GM19043 (cell line): ENCODE data around the gene SUSD3.
A peak's percentile ranks its signal among the peaks of the same experiment; 100 is the strongest.
"Not testable (repeated sequence)": the region's sequence is repeated elsewhere in the genome, so short reads cannot be mapped to it uniquely, and the experiment has no call there.

Source experiments
- ATAC-seq: cut with Tn5 transposase; IDR thresholded peaks from one replicate; pipeline ENCODE4 v1.9.1; 2021; ENCODE audit warnings: low read depth; ENCODE audit not compliant: unreplicated experiment

SUSD3 gene

DNA sequence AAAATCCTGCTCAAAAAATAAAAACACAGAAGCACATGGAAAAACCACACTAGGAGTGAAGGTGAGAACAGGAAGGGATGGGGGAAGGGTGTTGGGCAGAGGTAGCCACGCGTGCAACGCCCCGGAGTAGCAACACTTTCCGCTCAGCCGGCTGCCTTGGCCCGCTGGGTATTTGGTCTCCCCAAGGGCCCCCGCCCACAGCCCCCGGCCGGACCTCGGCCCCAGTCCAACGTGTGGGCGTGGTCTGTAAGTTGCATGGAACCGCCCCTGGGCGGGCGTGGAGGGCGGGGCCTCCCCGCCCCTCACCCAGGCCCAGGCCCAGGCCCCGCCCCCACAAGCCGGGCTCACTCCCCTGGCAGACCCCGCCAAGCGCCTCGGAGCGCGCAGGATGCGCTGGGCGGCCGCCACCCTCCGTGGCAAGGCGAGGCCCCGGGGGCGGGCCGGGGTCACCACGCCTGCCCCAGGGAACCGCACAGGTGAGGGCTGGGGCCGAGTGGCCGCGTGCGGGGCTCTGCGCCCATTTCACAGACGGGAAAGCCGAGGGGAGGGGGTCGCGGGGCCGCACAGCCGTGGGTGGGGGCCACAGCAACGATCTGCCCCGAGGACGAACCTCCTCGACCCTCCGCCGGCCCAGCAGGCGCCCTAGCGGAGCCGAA lies at the start of gene SUSD3:
SUSD3 (plus strand) TSS at position 347 of the 656 bp plus-strand sequence; CDS start at position 389, 42 bp downstream.
- peak; percentile 43 for ATAC-seq

DNA sequence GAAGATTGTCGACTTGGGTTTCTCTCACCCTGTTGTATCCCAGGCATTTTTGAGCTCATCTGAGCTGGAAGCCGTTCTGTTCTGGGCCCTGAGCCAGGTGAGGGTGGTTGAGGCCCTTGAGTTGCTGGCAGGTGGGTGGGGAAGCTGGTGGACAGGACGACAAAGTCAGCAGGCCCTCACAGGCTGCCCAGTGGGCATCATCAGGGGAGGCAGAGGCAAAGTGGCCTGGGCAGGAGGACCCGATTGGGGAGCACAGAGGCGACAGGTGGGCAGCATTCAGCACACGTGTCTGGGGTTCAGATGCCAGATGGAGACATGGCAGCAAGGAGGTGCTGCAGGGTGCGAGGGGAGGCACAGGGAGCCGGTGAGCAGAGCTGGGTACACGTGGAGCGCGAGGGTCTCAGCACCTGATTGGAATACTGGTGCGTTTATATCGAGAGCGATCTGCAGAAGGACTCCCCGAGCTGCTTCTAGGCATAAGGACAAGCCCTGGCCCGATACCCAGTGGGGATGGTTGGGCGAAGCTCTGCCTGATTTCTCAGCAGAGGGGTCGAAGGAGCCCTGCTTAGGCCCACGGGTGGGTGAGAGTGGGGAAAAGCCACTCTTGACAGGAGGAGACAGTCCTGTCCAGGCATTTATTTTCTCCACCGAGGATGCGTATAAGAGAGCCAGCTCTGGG lies 49.0 kb upstream of the SUSD3 start:
- ATAC-seq: no peak

DNA sequence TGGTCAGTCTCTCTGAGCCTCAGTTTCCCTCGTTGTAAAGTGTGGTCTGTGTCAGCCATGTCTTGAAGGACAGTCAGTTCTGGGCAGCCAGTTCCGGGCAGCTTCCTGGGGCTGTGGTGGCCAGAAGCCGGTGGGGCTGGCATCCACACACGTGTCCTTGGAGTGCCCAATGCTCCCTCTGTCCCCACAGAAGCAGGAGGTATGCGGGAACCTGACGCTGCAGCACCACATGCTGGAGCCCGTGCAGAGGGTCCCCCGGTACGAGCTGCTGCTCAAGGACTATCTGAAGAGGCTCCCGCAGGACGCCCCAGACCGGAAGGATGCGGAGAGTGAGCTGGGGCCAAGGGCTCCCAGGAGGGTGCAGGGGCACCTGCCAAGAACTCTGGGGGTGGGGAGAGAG lies 48.4 kb upstream of the SUSD3 start:
- ATAC-seq: no peak

DNA sequence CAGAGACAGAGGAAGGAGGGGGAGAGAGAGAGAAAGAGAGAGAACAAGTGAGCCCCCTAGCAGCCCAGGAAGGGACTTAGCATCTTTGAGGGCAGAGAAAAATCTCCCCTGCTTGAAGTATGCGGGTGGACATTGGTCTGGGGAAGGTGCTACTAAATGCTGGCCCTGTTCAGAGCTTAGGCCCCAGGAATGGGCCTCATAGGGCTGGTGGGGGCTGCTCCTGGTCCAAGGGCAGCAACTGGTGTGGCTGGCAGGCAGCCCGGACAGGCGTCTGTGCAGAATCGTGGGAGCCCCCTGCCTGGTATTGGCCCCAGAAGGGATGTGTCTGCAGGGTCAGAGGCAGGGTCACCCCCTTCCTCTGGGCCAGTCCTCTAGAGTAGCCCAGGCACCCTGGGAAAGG lies 47.8 kb upstream of the SUSD3 start:
- no peak for ATAC-seq

DNA sequence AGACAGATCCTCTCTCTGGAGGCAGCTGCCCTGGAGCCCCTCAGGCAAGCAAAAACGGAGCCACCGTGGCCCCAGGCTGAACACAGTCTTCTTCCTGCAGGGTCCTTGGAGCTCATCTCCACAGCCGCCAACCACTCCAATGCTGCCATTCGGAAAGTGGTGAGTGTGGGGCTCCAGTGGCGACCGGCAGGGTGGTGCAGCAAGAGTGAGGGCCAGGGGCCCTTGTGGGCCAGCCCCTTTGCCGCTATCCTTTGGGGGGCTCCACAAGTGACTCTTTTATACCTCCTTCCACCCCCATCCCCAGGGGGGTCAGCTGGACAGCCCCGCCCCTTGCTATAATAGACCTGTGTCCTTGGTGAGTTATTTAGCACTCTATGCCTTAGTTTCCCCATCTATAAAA lies 47.4 kb upstream of the SUSD3 start:
- no peak for ATAC-seq

DNA sequence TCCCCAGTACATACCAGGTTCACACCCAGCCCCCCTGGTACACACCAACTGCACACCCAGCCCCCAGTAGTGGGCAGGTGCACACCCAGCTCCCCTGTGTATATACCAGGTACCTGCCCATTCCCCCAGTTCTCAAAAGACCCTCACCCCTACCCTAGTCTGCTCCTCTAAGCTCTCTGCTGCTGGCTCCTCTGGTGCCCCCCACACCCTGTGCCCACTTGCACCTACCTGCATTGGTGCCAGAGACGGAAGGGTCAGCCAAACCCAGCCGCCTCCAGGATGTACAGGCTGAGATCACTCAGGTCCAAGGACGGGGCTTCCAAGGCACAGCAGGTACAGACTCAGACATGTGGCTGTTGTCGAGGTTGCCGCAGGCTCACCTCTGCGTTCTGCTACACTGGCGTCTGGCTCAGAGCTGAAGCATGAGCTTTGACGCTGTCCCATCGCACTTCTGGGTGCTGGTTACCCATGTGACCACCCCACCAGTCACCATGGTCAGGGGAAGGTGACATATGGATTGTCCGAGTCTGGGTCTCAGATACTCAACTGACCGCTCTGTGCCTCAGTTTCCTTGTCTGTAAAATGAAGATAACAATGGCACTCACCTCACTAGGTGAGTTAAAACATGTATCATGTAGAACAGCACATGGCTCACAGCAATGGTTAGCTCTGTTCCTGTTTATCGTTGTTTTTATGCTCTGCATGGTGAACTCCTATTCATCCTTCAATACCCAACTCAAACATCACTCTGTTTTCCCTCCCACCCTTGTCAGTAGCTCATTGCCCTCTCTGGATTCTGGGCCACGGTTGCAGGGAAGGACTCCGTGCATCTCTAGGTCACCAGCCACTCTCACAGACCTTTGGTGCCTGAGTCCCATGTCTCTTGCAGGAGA lies 45.3 kb upstream of the SUSD3 start:
- no peak for ATAC-seq

DNA sequence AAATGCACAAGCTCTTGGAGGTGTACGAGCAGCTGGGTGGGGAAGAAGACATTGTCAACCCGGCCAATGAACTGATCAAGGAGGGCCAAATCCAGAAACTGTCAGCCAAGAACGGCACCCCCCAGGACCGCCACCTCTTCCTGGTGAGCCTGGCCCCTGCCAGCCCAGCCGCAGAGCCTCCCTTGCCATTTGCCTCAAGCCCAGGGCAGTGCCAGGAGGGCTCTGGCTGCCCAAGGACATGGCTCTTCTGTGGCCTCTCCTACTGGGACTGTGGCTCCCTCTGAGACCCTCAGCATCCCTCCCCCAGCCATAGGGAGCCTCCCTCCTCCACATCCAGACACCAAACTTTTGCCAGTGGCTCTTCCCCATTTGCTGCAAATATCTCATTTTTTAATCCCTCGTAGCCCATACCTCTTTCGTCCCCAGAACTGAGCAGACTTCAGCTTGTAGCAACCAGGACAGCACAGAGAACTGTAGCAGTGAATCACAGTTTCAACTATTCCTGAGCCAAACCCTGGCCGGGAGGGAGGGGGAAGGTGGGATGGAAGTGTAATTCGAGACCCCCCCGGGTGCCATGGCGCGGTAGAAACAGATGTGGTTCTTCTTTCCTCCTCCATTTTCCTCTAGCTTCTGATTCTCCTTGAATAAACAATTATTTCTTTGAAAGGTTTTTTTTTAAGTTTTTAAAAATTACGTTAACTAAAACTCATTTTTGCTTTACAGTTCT lies 44.5 kb upstream of the SUSD3 start:
- no peak for ATAC-seq

DNA sequence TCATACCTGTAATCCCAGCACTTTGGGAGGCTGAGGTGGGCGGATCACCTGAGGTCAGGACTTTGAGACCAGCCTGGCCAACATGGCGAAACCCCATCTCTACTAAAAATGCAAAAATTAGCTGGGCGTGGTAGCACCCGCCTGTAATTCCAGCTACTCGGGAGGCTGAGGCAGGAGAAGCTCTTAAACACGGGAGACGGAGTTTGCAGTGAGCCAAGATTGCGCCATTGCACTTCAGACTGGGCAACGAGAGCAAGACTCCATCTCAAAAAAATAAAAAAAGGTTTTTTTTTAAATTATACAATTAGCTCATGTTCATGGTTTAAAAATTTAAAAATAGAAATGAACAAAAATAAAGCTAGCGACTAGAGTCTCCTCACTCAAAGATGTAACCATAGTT lies 43.3 kb upstream of the SUSD3 start:
- not testable (repeated sequence) for ATAC-seq

DNA sequence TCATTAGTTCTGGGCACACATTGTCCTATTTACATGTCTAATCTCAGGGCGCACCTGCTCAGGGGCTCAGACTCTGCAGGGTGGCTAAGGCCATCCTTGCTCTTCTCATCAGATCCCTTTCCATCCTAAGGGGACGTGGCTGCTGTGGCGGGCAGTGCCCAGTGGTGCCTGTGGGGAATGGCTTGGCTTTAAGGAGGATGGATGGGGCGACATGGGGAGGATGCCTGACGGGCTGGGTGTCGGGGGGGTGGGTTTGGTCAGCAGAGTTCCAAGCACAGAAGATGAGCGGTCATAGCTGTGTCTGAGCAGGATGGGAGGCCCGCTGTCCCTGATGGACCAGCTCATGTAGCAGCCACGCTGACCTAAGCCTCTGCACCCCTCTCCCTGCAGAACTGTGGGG lies 40.9 kb upstream of the SUSD3 start:
- no peak for ATAC-seq

DNA sequence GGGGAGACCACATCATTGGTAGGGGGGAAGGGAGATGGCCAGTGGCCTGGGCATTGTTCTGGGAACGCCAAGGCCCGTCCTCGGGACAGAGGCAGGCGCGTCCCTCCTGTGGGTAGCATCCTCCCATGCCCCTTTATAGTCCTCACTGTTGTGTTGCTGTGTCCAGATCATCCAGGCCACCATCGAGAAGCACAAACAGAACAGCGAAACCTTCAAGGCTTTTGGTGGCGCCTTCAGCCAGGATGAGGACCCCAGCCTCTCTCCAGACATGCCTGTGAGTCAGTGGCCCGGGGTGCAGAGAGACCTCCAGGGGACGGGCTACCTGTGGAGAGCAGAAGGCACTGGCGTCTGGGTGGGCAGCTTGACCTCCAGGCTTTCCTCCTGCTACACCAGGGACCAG lies 38.4 kb upstream of the SUSD3 start:
- no peak for ATAC-seq

DNA sequence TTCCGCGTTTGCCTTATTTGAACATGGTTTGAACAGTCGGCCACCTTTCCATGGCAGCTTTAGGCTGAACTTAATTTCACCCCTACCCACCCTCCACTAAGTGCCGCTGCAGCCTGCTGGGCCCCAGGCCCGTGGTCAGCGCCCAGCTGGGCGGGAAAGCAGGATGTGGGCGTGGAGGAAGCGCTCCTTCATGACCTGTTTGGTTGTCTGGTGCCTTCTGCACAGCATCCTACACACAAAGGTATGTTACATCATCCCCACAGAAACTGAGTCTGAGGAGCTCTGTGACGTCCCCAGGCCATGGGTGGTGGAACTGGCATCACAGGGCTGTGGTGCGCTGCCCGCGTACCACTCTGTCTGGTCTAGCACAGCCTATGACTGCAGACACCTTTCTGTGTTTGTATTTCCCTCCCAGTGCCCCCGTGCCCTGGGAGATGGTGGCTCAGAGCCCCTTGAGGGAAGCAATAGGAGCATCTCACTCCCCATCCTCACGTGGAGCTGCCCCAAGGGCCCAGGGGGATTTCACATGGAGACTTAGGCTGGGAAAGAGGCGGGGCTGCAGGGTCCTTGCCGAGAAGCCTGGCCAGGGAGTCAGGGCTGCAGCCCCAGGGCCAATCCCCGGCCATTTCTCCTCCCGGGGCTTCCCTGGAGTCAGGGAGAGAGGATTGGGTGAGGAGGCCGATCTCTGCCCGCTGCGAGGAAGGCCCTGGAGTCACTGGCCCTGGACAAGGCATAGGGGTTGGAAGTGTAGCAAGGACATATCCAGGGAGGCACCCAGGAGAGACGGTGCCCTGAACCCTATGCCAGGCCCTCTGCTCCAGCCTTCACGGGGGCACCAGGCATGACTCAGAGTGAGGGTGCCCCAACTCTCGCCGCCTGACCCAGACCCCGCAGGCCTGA lies 37.5 kb upstream of the SUSD3 start:
- ATAC-seq: no peak

DNA sequence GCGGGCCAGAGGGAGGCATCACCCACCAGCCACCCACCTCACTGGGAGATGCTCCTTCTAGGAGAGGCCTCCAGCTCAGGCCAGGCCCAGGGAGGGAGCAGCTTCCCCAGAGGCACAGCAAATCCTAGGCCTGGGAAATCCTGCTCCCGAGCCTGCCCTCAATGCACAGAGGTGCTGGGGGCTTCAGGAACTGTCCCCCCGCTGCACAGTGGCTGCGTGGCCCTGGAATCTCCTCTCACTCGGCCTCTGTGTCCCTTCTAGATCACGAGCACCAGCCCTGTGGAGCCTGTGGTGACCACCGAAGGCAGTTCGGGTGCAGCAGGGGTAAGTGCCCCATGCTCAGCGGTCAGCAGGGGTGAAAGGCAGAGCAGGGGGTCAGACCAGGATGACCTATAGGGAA lies 36.4 kb upstream of the SUSD3 start:
- no peak for ATAC-seq

DNA sequence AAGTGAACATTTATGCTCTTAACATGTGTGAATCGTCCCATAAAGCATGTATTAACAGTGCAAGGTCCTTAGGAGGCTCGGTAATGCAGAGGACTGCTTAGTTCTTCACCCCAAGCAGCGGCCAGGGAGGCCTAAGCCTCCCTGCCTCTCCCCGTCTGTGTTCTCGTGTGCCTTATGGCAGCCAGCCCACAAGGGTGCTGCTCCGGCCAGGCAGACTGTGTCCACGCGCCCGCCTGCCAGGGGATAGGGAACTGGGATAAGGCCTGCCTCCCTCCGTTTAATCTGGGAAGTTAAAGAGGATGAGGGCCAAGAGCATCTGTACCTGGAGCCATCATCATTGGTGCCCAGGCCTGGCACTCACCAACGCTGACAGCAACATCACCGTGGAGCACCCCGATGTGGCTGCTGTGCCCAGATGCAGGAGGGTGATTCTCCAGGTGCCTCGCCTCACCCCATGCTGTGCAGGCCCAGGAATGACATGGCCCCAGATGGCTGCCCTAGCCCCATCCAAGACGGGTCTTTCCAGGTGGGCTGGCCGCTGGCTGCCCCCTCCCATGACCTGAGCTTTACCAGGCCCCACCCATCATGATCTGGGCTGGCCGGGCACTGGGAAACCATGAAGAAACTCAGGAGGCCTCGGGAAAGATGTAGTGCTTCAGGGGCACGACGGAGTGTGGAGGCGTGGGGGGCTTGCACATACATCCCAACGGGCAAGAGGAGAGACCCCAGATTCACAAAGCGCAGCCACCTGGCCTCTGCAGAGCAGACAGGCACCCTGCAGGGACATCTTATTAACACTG lies 35.6 kb upstream of the SUSD3 start:
- ATAC-seq: no peak

DNA sequence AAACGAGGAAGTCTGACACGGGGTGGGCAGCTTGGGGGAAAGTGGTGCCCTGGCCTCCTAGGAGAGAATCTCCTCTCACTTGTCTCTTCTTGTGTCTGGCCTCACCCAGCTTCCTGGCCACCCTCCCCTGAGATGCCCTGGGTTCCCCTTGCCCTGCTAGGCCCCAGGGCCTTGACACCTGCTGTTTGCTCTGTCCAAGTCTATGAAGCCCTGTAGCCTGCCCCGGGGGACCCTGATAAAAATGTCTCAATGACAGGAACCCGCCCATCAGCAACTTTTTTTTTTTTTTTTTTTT lies 35.0 kb upstream of the SUSD3 start:
- ATAC-seq: no peak

DNA sequence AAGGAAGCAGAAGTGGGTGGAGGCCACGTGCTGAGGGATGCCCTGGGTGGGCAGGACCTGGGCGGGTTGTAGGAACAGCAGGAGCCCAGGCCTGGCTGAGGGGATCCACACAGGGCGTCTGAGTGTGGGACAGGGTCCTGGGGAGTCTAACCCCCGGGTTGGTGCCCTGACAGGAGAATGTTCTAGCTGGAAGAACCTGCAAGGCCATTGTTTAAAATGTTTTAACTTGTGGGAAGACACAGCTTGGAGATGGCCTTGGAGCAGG lies 33.9 kb upstream of the SUSD3 start:
- no peak for ATAC-seq

DNA sequence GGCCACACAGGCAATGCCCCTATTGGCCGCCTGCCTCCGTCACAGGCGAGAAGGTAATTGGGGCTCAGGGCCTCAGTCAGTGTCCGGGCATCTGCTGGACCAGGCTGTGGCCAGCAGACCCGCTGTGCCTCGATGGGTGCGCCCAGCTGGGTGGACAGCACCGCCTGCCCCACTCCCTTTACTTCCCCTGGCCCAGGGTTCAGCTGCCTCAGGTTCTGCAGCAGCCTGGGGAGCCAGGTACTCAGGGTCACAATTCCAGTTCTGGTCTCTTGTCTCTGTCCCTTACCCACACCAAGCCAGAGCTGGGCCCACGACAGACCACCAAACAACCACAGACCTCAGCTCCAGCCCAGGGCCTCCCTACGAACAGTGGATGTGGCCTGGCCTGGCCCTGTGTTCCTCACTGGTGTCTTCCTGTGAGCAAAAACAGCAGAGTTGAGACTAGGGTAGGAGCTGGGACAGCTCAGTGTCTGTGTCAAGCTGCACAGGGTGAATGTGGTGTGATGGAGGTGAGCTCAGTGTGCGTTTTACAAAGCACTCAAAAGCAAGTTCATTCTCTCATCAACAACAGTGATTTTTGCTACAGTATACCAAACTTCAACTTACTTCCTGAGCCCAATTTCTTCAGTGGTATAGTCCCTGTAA lies 33.4 kb upstream of the SUSD3 start:
- ATAC-seq: no peak

DNA sequence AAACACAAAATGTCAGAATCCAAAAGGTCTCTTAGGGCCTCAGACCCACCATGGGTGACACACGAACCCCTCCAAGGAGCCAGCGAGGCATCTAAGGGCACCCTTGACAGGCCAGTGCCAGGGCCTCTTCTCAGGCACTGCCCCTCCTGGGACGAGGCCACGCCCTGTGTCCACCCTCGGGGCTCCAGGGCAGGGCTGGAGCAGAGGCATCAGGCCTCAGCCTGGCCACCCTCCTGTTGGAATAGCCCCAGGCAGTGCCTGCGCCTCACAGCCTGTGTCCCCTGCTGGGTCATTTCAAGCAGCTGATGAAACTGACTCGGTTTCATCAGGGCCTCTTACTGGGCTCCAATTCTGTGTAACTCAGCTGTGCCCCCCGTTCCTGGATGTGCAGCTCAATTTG lies 32.8 kb upstream of the SUSD3 start:
- ATAC-seq: no peak

DNA sequence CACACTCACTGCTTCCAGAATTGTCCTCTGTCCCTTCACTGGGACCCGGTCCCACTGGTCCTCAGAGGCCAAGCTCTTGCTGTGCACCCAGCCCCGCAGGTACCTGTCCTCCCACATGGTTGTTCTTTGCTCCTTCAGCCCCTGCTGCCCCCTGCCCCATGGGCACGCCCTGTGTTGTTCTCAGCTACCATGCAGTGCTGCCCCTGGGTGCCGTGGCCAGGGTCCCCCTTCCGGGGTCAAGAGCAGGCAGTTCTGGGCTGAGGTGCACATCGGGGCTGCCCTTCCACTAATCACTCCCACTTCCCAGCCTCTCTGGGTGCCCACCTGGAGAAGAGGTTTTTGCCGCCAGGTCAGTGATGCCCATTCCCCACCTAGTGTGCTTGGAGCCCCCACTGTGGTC lies 31.9 kb upstream of the SUSD3 start:
- ATAC-seq: no peak

DNA sequence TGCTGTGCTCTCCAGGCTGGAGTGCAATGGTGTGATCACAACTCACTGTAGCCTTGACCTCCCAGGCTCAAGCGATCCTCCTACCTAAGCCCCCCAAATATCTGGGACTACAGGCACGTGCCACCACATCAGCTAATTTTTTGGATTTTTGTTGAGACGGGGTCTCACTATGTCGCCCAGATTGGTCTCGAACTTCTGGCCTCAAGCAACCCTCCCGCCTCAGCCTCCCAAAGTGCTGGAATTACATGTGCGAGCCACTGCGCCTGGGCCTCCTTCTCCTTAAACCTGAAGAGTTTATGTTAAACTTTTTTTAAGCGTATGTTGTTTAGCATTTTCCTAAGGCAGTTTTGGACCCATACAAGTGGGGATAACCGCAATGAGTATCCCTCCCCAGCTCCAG lies 30.8 kb upstream of the SUSD3 start:
- ATAC-seq: no peak
